VCaP (cell line): ENCODE data around the gene THOC5.

Experiments
- H3K27ac ChIP-seq: fragments of 450-650 bp; 2 replicates; pipeline ENCODE4 v1.5.1; 2017
- TF ChIP-seq, protein P1 (sequence below): fragments of 450-650 bp; conservative IDR thresholded peaks from 2 replicates; pipeline ENCODE4 v1.5.1; 2017; ENCODE audit warnings: mild to moderate bottlenecking, moderate library complexity

The THOC5 gene

DNA sequence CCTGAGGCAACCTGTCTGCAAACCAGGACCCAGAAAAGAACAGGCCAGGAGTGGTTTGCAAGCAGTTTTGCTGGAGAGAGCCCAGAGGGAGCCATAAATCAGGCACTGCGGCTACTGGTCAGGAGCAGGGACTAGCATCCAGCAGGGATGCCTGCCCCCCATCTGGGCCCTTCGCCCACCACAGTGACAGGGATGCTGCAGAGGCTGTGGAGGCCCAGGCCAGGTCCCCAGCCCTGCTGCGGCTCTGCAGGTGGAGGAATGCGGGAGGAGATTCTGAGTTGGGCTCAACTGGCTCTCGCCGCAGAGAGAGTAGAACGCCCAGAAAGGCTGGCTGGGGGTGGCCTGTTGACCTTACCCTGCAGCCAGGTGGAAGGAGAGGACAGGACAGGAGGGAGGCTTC lies 89.9 kb downstream of the THOC5 start:
- no peak overlapping the region for H3K27ac ChIP-seq
- TF ChIP-seq, protein P1, sequence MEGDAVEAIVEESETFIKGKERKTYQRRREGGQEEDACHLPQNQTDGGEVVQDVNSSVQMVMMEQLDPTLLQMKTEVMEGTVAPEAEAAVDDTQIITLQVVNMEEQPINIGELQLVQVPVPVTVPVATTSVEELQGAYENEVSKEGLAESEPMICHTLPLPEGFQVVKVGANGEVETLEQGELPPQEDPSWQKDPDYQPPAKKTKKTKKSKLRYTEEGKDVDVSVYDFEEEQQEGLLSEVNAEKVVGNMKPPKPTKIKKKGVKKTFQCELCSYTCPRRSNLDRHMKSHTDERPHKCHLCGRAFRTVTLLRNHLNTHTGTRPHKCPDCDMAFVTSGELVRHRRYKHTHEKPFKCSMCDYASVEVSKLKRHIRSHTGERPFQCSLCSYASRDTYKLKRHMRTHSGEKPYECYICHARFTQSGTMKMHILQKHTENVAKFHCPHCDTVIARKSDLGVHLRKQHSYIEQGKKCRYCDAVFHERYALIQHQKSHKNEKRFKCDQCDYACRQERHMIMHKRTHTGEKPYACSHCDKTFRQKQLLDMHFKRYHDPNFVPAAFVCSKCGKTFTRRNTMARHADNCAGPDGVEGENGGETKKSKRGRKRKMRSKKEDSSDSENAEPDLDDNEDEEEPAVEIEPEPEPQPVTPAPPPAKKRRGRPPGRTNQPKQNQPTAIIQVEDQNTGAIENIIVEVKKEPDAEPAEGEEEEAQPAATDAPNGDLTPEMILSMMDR = no peak

DNA sequence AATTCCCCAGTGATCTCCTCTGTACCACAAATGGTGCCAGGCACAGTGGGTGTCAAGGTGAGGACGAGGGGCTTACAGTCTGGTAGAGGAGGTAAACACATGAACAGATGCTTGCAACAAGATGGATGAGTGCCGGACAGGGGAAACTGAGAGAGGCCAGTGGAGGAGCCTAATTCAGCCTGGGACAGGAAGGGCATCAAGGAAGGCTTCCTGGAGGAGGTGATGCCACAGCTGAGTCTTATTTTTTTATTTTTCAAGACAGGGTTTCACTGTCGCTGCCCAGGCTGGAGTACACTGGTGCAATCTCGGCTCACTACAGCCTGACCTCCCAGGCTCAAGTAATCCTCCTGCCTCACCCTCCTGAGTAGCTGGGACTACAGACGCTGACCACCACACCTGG lies 92.3 kb downstream of the THOC5 start:
- TF ChIP-seq, protein P1 = no peak
- no peak overlapping the region for H3K27ac ChIP-seq

DNA sequence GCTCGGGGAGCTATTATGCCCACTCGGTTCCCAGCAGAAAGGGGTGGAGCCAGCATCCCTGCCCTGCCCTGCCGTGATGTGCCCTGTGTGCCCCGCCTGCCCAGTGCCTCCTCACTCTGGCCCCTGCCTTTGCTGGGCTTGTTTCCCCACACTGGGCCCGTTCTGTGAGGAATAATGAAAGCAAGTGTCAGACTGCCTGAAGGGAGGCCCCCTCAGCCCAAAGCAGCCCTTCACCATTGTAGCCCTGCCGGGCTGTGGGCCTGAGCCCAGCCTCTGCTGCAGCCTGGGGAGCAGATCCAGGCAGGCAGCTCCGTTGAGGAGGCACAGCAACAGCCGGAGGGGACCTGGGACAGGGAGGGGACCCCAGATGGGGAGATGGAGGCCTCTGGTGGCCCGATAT lies 93.8 kb downstream of the THOC5 start:
- TF ChIP-seq, protein P1 = no peak
- H3K27ac ChIP-seq = no peak overlapping the region

DNA sequence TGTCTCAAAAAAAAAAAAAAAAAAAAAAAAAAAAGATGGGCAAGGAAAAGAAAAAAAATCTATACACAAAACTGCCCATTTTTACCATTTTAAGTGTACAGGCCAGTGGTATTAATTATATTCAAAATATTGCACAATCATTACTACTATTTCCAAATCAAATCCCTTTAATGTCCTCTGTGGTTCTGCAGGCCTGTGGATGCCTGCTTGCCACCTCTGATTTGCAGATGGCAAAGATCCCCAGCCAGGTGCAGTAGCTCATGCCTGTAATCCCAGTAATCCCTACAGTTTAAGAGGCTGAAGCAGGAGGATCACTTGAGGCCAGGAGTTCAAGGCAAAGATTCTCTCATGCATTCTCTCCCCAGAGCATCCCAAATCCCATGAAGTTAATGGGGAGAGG lies 95.0 kb downstream of the THOC5 start:
- no peak overlapping the region for H3K27ac ChIP-seq
- TF ChIP-seq, protein P1 = no peak

DNA sequence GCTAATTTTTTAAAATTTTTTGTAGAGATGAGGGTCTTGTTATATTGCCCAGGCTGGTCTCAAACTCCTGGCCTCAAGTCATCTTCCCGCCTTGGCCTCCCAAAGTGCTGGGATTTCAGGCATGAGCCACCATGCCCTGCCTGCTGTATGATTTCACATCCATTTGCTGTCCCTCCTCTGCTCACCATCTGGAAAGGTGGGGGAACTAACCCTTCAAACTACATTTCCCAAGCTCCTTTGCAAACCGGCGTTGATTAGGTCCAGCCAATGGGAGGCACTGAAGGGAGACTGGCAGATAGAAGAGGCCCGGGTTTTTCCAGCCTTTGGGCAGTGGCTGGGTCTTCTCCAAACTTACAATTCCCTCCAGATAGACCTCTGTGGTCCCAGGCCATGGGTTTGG lies 95.8 kb downstream of the THOC5 start:
- no peak overlapping the region for H3K27ac ChIP-seq

DNA sequence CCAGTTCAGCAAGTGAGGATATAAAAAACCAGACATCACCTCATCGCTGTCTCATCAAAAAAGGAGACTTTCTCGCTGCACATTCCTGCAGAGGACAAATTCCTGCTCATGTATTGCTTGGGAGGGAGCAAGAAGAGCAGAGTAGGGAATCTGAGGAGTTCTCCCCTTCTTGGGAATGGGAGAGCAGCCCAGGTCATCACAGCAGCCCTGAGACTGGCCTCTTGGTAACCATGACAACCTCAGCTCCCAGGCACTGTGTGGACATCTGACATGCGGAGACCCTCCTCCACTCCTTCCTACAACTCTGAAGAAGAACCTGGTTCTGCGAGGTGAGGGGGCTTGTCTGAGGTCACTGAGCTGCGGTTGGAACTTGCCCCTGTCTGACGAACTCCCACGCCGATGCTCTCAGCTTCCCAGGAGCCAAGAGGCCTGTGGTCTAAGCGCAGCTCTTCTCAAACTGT lies 97.3 kb downstream of the THOC5 start:
- TF ChIP-seq, protein P1 = no peak
- H3K27ac ChIP-seq = no peak overlapping the region

More for the DNA sequence above, 95.8 kb downstream of the THOC5 start:
- TF ChIP-seq, protein P1 = no peak
